ENCODE results near the gene LRRFIP1. TPM values are rescaled to one million over a fixed set of nuclear protein-coding genes. Genes with fewer than 3 reads are reported as not detected.

Gene LRRFIP1
- total and polyA plus RNA-seq, 4 donors = 79.7 to 194 (median 94.1) TPM

DNA sequence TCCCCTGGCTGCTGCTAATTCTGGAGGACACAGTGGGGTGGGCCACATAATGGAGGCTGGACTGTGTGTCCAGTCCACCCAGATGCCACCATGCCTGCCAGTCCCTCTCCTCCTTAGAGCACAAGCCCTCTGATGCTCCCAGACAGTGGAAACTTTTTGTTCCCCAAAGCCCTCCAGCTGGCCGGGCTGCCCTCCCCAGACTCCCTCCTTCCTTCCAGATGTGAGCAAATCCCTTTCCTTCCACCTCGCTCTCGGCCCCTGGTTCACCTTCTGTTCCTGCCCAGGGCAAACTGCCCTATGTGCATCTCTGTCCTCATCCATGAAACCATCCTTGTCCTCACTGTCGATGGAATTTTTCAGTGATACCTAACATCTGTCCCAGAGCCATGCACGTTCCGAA, 33.9 kb downstream of the LRRFIP1 start:
- Histone ChIP-seq H3K4me3 (no peak overlapping the region), H3K36me3 (ENCODE audit: control insufficient read depth in 4 of 4, insufficient read depth in 4 of 4, low read length in 4 of 4) (no peaks in the 10 kb centered on the region), H3K27me3 (ENCODE audit: control insufficient read depth in 3 of 3, insufficient read depth in 3 of 3, low read length in 2 of 3) (no peaks in the 10 kb centered on the region), H3K9me3 (ENCODE audit: control insufficient read depth in 4 of 4, insufficient read depth in 3 of 4, low read length in 3 of 4) (no peaks in the 10 kb centered on the region), H3K9ac (ENCODE audit: insufficient read depth in 1 of 2, low read length in 2 of 2) (no peak overlapping the region), H3K27ac (ENCODE audit: low read depth in 1 of 2, low read length in 1 of 2) (peak overlapping the region in 1 of 2 donors; percentile 23), H3K4me1 (ENCODE audit: control insufficient read depth in 5 of 5, insufficient read depth in 5 of 5, low read length in 5 of 5) (peaks cover 7 to 36% (median 13%) of the 10 kb centered on the region in 5 donors)
- ATAC-seq (ENCODE audit: insufficient read depth, low FRiP score) (no peak), DNase-seq (no peak)
- WGBS, 2 donors = 64 to 79% methylated on average over 6 of the region's 6 CpGs
- no peak for TF ChIP-seq CTCF (IDR thresholded peaks at IDR 0.05; ENCODE audit: control extremely low read depth, extremely low read depth)

GRCh38 chr2:237661799-237662328, 34.5 kb downstream of the LRRFIP1 start:
- no peaks in the 10 kb centered on the region for H3K9me3 ChIP-seq (ENCODE audit: control insufficient read depth in 4 of 4, insufficient read depth in 3 of 4, low read length in 3 of 4)
- peak overlapping the region in 1 of 2 donors; percentile 23 for H3K27ac ChIP-seq (ENCODE audit: low read depth in 1 of 2, low read length in 1 of 2)
- no peaks in the 10 kb centered on the region for H3K36me3 ChIP-seq (ENCODE audit: control insufficient read depth in 4 of 4, insufficient read depth in 4 of 4, low read length in 4 of 4)
- no peak overlapping the region for H3K9ac ChIP-seq (ENCODE audit: insufficient read depth in 1 of 2, low read length in 2 of 2)
- H3K4me3 ChIP-seq = no peak overlapping the region
- H3K4me1 ChIP-seq (ENCODE audit: control insufficient read depth in 5 of 5, insufficient read depth in 5 of 5, low read length in 5 of 5) = peaks cover 7 to 36% (median 13%) of the 10 kb centered on the region in 5 donors
- no peak for ATAC-seq (ENCODE audit: insufficient read depth, low FRiP score)
- no peak for TF ChIP-seq CTCF (IDR thresholded peaks at IDR 0.05; ENCODE audit: control extremely low read depth, extremely low read depth)
- no peak for DNase-seq
- 90% methylated on average over 11 of the region's 11 CpGs for WGBS, 2 donors
- no peaks in the 10 kb centered on the region for H3K27me3 ChIP-seq (ENCODE audit: control insufficient read depth in 3 of 3, insufficient read depth in 3 of 3, low read length in 2 of 3)

DNA sequence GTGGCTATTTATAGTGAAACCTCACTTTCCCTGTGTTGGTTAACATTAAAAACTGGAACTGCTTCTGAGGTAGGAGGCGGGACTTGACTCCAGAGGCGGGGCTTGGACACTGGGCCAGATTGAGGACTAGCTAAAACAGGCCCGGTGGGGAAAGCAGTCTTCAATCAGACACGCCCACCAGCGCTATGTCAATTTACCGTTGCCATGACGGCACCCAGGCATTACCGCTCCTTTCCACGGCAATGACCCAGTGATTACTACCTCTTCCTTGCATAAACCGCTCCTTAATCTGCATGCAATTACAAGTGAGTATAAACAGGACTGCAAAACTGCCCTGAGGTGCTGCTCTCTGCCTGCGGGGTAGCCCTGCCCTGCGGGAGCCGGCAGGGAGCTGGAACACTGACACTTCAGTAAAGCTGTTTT, 35.3 kb downstream of the LRRFIP1 start:
- Histone ChIP-seq H3K36me3 (ENCODE audit: control insufficient read depth in 4 of 4, insufficient read depth in 4 of 4, low read length in 4 of 4) (no peaks in the 10 kb centered on the region), H3K4me1 (ENCODE audit: control insufficient read depth in 5 of 5, insufficient read depth in 5 of 5, low read length in 5 of 5) (peaks cover 7 to 36% (median 13%) of the 10 kb centered on the region in 5 donors), H3K27me3 (ENCODE audit: control insufficient read depth in 3 of 3, insufficient read depth in 3 of 3, low read length in 2 of 3) (no peaks in the 10 kb centered on the region), H3K4me3 (no peak overlapping the region), H3K27ac (ENCODE audit: low read depth in 1 of 2, low read length in 1 of 2) (peak overlapping the region; percentile 8 to 36), H3K9me3 (ENCODE audit: control insufficient read depth in 4 of 4, insufficient read depth in 3 of 4, low read length in 3 of 4) (no peaks in the 10 kb centered on the region), H3K9ac (ENCODE audit: insufficient read depth in 1 of 2, low read length in 2 of 2) (peak overlapping the region in 1 of 2 donors; percentile 39)
- DNase-seq (peak; percentile 92 to 95 (median 93)), ATAC-seq (ENCODE audit: insufficient read depth, low FRiP score) (peak; percentile 76)
- TF ChIP-seq CTCF (IDR thresholded peaks at IDR 0.05; ENCODE audit: control extremely low read depth, extremely low read depth) = no peak
- WGBS, 2 donors = 15 to 20% methylated on average over 13 of the region's 13 CpGs
